HCT116 (cell line): ENCODE results near the gene SLC39A5. TPM values are rescaled to one million over a fixed set of nuclear protein-coding genes. Genes with fewer than 3 reads are reported as not detected.
A peak's percentile ranks its signal among the peaks of the same experiment; 100 is the strongest.

ENCODE experiments used
- ATAC-seq: fragments of 200-7000 bp; cut with Tn5 transposase; 2 replicates; pipeline ENCODE4 v1.9.1; 2020; ENCODE audit warnings: mild to moderate bottlenecking, moderate library complexity
- BruUV-seq: library from RNA; stranded (reverse); fragments of 400-500 nt; replicated peaks from 2 replicates; lab custom pipeline; 2021; lab: Mats Ljungman, UMichigan
- CTCF ChIA-PET: fragments of 300-600 bp; sonication (Branson Sonifier 250); formaldehyde crosslinking; loops from one replicate; lab custom pipeline; 2021; ENCODE audit warnings: antibody characterized with exemption; lab: Charles Lee
- POLR2A ChIA-PET: fragments of 300-600, 350-600 bp; sonication (Branson Sonifier 250); formaldehyde crosslinking; loops from one replicate; lab custom pipeline; 2021; ENCODE audit warnings: antibody characterized with exemption; lab: Charles Lee
- RAD21 ChIA-PET, 2 experiments: fragments of 300-600 bp; sonication (Branson Sonifier 250); formaldehyde crosslinking; loops; one replicate each; lab custom pipeline; 2023; ENCODE audit warnings: low total read pairs in 2 of 2; ENCODE audit not compliant: uncharacterized antibody in 2 of 2, unreplicated experiment in 2 of 2, low non-redundant PET in 1 of 2; lab: Charles Lee
- DNase-seq: peaks from one replicate; pipeline ENCODE4 v3.0.0-alpha.2; 2010; ENCODE audit warnings: low read depth, low spot score
- H2AFZ ChIP-seq: fragments of 200-600 bp; shearing (Covaris generic), sonication (generic); 2 replicates; pipeline ENCODE4 v1.6.1; 2017; ENCODE audit warnings: low read depth, mixed run types, mixed read lengths, antibody characterized with exemption, low read length; ENCODE audit not compliant: poor library complexity, severe bottlenecking
- H3K27ac ChIP-seq: 2 replicates; pipeline ENCODE4 v1.5.1; 2012; ENCODE audit warnings: low read depth, low read length
- H3K27me3 ChIP-seq: fragments of 200-600 bp; sonication (generic); 2 replicates; pipeline ENCODE4 v1.6.1; 2016; ENCODE audit warnings: mixed run types, low read length, mixed read lengths; ENCODE audit not compliant: insufficient read depth
- H3K36me3 ChIP-seq, 2 experiments: fragments of 200-500 bp in 1 of 2; fragments of 200-600 bp in 1 of 2; sonication (Bioruptor generic) in 1 of 2; sonication (generic) in 1 of 2; 2 replicates each; pipeline versions ENCODE4 v1.5.1 to v1.6.1; 2014 to 2016; ENCODE audit warnings: low read length in 2 of 2, inconsistent platforms in 1 of 2, mixed read lengths in 1 of 2, mixed run types in 1 of 2; ENCODE audit not compliant: insufficient read depth in 2 of 2, control insufficient read depth in 1 of 2
- H3K4me1 ChIP-seq, 2 experiments: fragments of 200-600 bp in 1 of 2; sonication (generic) in 1 of 2; 2 replicates each; pipeline versions ENCODE4 v1.5.1 to v1.6.1; 2012 to 2017; ENCODE audit warnings: low read length in 2 of 2, inconsistent platforms in 1 of 2, mild to moderate bottlenecking in 1 of 2, mixed read lengths in 1 of 2, mixed run types in 1 of 2, moderate library complexity in 1 of 2; ENCODE audit not compliant: insufficient read depth in 2 of 2, control insufficient read depth in 1 of 2
- H3K4me2 ChIP-seq: fragments of 200-600 bp; sonication (generic); 2 replicates; pipeline ENCODE4 v1.6.1; 2017; ENCODE audit warnings: mixed run types, low read length, mixed read lengths
- H3K4me3 ChIP-seq, 2 experiments: fragments of 200-600 bp in 1 of 2; sonication (generic) in 1 of 2; replicated peaks in 1 of 2; 2 replicates each; pipeline ENCODE4 v1.5.1; 2011 to 2016; ENCODE audit warnings: low read length in 2 of 2, control low read depth in 1 of 2, low read depth in 1 of 2, mild to moderate bottlenecking in 1 of 2, mixed read lengths in 1 of 2, mixed run types in 1 of 2
- H3K79me2 ChIP-seq: fragments of 200-600 bp; sonication (generic); 2 replicates; pipeline ENCODE4 v1.6.1; 2017; ENCODE audit warnings: mild to moderate bottlenecking, mixed run types, low read length, moderate library complexity, mixed read lengths; ENCODE audit not compliant: insufficient read depth
- H3K9ac ChIP-seq: fragments of 200-600 bp; sonication (generic); 2 replicates; pipeline ENCODE4 v1.6.1; 2016; ENCODE audit warnings: low read length, mixed read lengths
- H3K9me2 ChIP-seq: fragments of 200-600 bp; sonication (generic), shearing (Covaris generic); 2 replicates; pipeline ENCODE4 v1.6.1; 2017; ENCODE audit warnings: mixed run types, mild to moderate bottlenecking, moderate library complexity; ENCODE audit not compliant: insufficient read depth
- H3K9me3 ChIP-seq, 2 experiments: fragments of 200-500 bp in 1 of 2; fragments of 200-600 bp in 1 of 2; sonication (Bioruptor generic) in 1 of 2; sonication (generic) in 1 of 2; 2 replicates each; pipeline ENCODE4 v1.6.1; 2014 to 2017; ENCODE audit warnings: low read length in 2 of 2, mixed read lengths in 2 of 2, inconsistent platforms in 1 of 2, low read depth in 1 of 2, mild to moderate bottlenecking in 1 of 2, mixed run types in 1 of 2, moderate library complexity in 1 of 2; ENCODE audit not compliant: control insufficient read depth in 1 of 2, insufficient read depth in 1 of 2
- H4K20me1 ChIP-seq: fragments of 200-600 bp; sonication (generic), shearing (Covaris generic); 2 replicates; pipeline ENCODE4 v1.6.1; 2017; ENCODE audit warnings: mixed run types, mild to moderate bottlenecking, moderate library complexity; ENCODE audit not compliant: insufficient read depth
- CBX3 ChIP-seq: IDR thresholded peaks from 2 replicates; pipeline ENCODE4 v1.6.1; 2012; ENCODE audit warnings: low read depth
- ELF1 ChIP-seq: IDR thresholded peaks from 2 replicates; pipeline ENCODE4 v1.6.1; 2012; ENCODE audit warnings: low read depth, borderline replicate concordance
- JUND ChIP-seq: IDR thresholded peaks from 2 replicates; pipeline ENCODE4 v1.6.1; 2012
- POLR2A ChIP-seq: IDR thresholded peaks from 2 replicates; pipeline ENCODE4 v1.7.0; 2011; ENCODE audit warnings: borderline replicate concordance; ENCODE audit not compliant: insufficient read depth, insufficient read length; ENCODE audit errors: extremely low read depth
- YY1 ChIP-seq: IDR thresholded peaks from 2 replicates; pipeline ENCODE4 v1.6.1; 2011; ENCODE audit warnings: low read length, low read depth, moderate library complexity, mild to moderate bottlenecking; ENCODE audit not compliant: insufficient replicate concordance; ENCODE audit errors: extremely low read depth
- ZFX ChIP-seq: fragments of 450-650 bp; IDR thresholded peaks from 2 replicates; pipeline ENCODE4 v1.6.1; 2017
- intact Hi-C: fragments of 100-400 bp; cut with micrococcal nuclease; formaldehyde crosslinking; loops from 2 replicates; pipeline ENCODE4 v1.10.0; 2022
- total RNA-seq: library from RNA; stranded (reverse); gene quantifications from one replicate; pipeline ENCODE4 v1.2.1, GENCODE V29; 2021; ENCODE audit not compliant: unreplicated experiment
- TF ChIP-seq, protein P1 (sequence below): IDR thresholded peaks from 2 replicates; pipeline ENCODE4 v1.6.1; 2012; ENCODE audit warnings: low read depth
- TF ChIP-seq, protein P2 (sequence below): IDR thresholded peaks from 2 replicates; pipeline ENCODE4 v1.6.1; 2012
- TF ChIP-seq, protein P3 (sequence below): IDR thresholded peaks from 2 replicates; pipeline ENCODE4 v1.6.1; 2012

SLC39A5 gene
- total RNA-seq, 1 experiment from 2014 or later, result 0.66 TPM

DNA sequence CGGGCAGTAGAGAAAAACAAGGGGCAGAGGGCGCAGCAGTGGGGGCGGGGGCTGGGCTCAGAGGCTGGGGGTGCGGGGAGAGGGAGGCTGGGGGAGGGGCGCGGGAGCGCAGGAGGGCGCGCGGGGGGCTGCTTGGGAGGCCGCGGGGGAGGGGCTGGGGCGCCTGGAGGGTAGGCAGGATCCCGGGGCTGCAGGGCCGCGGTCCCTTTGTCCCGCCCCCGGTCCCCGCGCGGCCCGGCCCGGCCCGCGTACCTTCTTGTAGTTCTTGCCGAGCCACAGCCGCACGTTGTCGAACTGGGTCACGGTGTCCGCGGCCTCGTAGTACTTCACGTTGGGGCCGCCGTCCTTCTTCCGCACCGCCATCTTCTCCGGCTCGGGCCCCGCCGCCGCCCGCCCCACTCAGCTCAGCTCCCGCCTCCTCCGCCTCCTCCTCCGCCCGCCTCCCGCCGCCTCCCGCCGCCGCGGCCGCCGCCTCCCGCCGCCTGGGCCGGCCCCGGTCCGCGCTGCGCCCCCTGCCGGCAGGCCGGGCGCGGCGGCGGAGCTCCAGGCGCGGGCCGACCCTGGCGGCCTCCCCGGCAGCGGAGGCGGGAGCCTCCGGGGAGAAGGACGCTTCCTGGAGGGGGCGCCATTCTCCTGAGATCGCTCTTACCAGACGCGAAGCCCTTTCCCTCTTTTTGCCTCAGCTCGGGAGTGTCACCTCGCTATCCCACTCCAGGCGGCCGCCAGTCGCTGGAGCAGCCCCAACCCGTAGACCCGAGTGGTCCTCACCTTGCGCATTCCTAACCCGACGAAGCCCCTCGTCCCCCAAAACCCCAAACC lies 40.5 kb upstream of the SLC39A5 start, which contains the start of gene SMARCC2 (continued):
- TF ChIP-seq, protein P1, sequence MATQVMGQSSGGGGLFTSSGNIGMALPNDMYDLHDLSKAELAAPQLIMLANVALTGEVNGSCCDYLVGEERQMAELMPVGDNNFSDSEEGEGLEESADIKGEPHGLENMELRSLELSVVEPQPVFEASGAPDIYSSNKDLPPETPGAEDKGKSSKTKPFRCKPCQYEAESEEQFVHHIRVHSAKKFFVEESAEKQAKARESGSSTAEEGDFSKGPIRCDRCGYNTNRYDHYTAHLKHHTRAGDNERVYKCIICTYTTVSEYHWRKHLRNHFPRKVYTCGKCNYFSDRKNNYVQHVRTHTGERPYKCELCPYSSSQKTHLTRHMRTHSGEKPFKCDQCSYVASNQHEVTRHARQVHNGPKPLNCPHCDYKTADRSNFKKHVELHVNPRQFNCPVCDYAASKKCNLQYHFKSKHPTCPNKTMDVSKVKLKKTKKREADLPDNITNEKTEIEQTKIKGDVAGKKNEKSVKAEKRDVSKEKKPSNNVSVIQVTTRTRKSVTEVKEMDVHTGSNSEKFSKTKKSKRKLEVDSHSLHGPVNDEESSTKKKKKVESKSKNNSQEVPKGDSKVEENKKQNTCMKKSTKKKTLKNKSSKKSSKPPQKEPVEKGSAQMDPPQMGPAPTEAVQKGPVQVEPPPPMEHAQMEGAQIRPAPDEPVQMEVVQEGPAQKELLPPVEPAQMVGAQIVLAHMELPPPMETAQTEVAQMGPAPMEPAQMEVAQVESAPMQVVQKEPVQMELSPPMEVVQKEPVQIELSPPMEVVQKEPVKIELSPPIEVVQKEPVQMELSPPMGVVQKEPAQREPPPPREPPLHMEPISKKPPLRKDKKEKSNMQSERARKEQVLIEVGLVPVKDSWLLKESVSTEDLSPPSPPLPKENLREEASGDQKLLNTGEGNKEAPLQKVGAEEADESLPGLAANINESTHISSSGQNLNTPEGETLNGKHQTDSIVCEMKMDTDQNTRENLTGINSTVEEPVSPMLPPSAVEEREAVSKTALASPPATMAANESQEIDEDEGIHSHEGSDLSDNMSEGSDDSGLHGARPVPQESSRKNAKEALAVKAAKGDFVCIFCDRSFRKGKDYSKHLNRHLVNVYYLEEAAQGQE, result no peak
- no peak for TF ChIP-seq POLR2A
- TF ChIP-seq, all 23 proteins: peak for 6

DNA sequence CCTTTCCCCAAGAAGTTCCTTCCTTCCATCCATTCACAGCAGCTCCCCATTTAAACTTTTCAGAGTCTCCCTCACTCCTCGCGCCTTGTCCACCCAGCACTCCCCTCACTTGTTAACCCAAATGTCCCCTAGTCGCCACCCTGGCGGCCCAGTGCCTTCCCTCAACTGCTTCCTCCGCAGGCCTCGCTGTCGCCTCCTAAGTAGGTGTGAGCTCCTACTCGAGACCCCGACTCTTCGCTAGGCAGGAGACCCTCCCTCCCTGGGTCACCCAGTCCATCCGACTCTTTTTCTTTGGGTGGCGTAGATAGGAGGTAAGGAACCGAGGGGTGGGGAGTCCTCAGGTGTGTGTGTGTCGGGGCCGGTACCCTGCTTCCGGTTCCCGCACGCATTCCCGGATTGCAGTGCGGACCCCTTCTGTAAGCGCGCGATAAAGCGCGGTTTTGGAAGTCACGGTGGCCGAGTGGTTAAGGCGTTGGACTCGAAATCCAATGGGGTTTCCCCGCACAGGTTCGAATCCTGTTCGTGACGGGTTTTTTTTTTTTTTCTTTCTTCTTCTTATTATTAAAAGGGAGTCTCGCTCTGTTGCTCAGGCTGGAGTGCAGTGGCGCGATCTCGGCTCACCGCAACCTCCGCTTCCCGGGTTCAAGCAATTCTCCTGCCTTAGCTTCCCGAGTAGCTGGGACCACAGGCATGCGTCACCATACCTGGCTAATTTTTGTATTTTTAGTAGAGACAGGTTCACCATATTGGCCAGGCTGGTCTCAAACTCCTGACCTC lies 39.7 kb upstream of the SLC39A5 start:
- BruUV-seq, result TSS peak; percentile 65
- TF ChIP-seq, protein P1, result no peak
- TF ChIP-seq YY1 (peak; percentile 64), JUND (no peak), ELF1 (no peak; the same call in 1 of the 2 replicates), ZFX (peak; percentile 39; the same call in 1 of the 2 replicates), CBX3 (peak; percentile 83), POLR2A (peak; percentile 45)
- TF ChIP-seq, protein P2, sequence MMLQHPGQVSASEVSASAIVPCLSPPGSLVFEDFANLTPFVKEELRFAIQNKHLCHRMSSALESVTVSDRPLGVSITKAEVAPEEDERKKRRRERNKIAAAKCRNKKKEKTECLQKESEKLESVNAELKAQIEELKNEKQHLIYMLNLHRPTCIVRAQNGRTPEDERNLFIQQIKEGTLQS, result peak; percentile 92; the same call in 1 of the 2 replicates
- TF ChIP-seq, protein P3, sequence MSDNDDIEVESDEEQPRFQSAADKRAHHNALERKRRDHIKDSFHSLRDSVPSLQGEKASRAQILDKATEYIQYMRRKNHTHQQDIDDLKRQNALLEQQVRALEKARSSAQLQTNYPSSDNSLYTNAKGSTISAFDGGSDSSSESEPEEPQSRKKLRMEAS, result peak; percentile 60

More for the DNA sequence above, 39.7 kb upstream of the SLC39A5 start:
- peak overlapping the region; percentile 84 for H3K4me2 ChIP-seq
- no peaks in the 10 kb centered on the region for H3K9me3 ChIP-seq
- peak overlapping the region; percentile 70 for H3K9ac ChIP-seq
- ChIA-PET CTCF (interaction anchor here (0.7 to 3.3 kb wide), 23 partner anchors 9 to 461 kb away, joined by 3 to 29 read pairs (median 4); partner anchors contain the start of genes ANKRD52, CD63, COQ10A and ESYT1), RAD21 (interaction anchor here (0.7 to 1.2 kb wide), 6 partner anchors 18 to 170 kb away, joined by 4 to 8 read pairs (median 6); partner anchors contain the start of genes ESYT1 (in 1 of the 2) and ZC3H10 (in 1 of the 2)), POLR2A (interaction anchor here (0.5 to 2.7 kb wide), 13 partner anchors 10 to 1862 kb away, joined by 3 to 17 read pairs (median 3); partner anchors contain the start of genes ESYT1, MYL6B, RNF41 and ZC3H10)
- no peaks in the 10 kb centered on the region for H3K9me2 ChIP-seq
- peaks cover 17 to 27% of the 10 kb centered on the region in 2 experiments for H3K4me1 ChIP-seq
- H3K79me2 ChIP-seq, result peaks cover 33% of the 10 kb centered on the region
- H3K36me3 ChIP-seq, result peaks cover 6 to 12% of the 10 kb centered on the region in 2 experiments; a peak in 3 of 4 replicates
- intact Hi-C loops, result loop anchor here (1.0 to 5.0 kb wide), 4 partner anchors 71 to 402 kb away; no protein-coding TSS in a partner anchor
- H3K4me3 ChIP-seq, result peak overlapping the region; percentile 75 to 86
- H2AFZ ChIP-seq, result peak overlapping the region; percentile 86
- H3K27ac ChIP-seq, result peak overlapping the region; percentile 84
- no peaks in the 10 kb centered on the region for H4K20me1 ChIP-seq
- peak; percentile 63 for ATAC-seq
- H3K27me3 ChIP-seq, result no peaks in the 10 kb centered on the region
- peak; percentile 90 for DNase-seq
